ENCODE results near the gene C8G. TPM values are rescaled to one million over a fixed set of nuclear protein-coding genes. Genes with fewer than 3 reads are reported as not detected.

Gene C8G
- not detected in 2 replicates for total RNA-seq

DNA sequence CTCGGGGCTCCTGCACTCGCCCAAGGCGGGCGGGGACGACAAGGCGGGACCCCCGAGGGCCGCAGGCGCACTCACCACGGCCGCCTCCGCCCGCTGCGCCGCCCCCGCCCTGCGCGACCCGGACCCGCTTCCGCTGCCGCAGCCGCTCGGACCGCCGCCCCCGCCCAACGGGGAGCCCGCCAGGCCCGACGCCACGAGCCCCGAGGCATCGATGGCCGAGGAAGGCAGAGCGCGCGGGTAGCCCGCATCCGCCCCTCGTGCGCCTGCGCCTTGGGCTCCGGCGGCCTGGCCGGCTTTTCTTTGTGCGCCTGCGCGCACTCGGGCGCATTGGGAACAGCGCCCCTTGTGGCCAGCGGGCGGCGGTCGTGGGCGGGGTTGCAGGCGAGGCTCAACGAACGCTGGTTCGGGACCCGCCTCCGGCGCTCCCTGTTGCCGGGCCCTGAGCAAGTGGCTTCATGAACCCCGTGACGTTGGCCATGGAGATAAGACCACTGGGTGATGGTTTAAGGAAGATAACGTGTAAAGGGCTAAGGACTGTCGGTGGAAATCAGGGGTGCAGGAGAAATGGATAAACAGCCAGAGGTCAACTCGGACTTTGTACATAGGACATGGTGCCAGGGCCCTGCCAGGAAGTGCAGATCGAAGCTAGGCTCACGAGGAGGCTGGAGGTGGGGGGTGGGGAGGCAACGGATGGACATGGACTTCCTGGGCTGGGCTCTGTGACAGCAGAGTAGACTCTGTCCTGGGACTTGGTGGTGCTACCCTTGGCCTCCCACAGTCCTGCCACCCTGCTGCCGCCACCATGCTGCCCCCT is at the start of gene C8G, which contains the start of gene FBXW5:
Gene C8G (plus strand): TSS at position 725 of the 814 bp plus-strand sequence. CDS start 78 bp downstream, at position 803.
Gene FBXW5 (minus strand): TSS at position 220 of the 814 bp plus-strand sequence. CDS start 655 bp downstream, outside the sequence.

DNA sequence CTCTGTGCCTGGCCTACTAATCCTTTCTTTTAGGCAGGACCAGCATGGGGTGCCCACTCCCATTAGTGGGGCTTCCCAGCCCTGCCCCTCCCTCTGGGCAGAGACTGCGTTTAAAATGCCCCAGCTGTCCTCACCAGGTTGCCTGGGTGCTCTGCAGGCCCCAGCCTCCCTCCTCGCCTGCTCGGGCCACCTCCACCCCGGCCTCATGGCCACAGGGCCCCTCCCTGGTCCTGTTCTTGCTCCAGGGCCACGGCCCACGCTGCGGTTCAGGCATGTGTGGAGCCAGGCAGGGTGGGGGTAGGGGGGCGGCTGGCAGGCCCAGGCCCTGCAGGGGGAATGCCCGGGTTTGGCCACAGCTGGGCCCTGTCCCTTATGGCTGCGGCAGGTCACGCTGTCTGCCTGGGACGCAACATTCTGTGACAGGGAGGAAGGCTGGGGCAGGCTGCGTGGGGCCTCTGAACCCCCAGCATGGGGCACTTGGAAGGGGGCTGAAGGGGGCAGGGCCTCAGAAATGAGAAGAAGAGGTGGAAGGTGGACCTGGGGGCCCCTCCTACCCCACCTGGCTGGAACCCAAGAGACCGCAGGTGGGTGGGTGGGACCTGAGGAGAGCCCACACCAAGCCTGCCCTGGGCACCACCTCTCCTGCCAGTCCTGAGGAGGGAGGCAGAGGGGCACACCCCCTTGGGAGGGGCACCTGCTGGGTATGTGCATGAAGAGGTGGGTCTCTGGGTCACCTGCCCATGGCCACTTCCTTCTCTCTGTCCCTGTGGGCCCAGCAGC is 6.7 kb downstream of the C8G start, which contains the start of gene LCN12:
Gene LCN12 (plus strand): TSS at position 733 of the 780 bp plus-strand sequence. CDS start 55 bp downstream, outside the sequence.

DNA sequence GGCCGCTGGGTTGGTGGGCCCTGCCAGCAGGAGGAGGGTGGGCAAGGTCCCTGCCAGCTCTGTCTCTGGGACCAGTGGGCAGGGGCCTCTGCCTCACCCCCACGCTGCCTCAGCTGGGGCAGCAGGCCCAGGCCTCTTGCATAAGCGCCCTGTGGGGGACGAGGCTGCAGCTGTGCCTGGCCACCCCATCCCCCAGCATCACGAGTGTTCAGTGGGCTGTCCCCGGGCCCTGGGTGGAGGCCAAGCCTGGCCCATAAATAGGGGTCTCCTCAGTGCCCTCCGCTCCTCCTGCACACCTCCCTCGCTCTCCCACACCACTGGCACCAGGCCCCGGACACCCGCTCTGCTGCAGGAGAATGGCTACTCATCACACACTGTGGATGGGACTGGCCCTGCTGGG is 32.2 kb downstream of the C8G start, which contains the start of gene PTGDS:
Gene PTGDS (plus strand): TSS at position 282 of the 400 bp plus-strand sequence. CDS start 75 bp downstream, at position 357.

DNA sequence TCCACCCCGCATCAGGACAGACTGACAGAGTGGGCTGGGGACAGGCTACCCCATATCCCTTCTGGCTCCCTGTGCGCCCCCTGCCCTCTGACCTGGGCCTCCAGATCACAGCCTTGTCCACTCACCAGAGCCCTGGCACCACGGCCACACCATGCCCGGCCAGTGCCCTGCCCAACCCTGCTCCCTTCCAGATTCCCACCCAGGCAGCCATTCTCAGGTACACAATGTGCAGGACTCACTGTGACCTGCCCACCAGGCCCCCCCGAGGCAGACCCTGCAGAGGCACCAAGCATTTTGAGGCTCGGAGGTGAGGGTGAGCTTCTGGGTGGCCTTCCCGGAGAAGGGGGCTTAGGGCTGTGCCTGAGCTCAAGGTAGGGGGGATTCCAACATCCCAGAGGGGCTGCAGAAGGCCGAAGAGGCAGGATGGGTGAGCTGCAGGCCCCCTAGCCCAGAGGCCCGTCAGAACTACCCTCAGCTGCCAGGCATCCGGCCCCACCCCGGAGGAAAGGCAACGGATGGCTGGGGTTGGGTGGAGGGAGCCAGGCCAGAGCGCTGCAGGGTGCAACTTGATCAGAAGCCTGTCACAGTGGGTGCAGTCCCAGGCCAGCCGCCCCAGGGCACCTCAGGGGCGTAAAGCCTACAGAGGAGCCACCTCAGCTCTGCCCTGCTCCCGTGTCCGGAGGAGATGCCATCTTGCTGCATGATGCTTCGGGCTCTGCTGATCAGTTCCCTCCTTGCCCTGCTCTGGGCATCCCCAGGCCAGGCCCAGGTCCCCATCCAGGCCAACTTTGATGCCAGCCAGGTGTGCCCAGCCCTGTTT is 37.4 kb downstream of the C8G start, which contains the start of gene LCNL1:
Gene LCNL1 (plus strand): TSS at position 762 of the 820 bp plus-strand sequence. CDS start 594 bp downstream, outside the sequence.

DNA sequence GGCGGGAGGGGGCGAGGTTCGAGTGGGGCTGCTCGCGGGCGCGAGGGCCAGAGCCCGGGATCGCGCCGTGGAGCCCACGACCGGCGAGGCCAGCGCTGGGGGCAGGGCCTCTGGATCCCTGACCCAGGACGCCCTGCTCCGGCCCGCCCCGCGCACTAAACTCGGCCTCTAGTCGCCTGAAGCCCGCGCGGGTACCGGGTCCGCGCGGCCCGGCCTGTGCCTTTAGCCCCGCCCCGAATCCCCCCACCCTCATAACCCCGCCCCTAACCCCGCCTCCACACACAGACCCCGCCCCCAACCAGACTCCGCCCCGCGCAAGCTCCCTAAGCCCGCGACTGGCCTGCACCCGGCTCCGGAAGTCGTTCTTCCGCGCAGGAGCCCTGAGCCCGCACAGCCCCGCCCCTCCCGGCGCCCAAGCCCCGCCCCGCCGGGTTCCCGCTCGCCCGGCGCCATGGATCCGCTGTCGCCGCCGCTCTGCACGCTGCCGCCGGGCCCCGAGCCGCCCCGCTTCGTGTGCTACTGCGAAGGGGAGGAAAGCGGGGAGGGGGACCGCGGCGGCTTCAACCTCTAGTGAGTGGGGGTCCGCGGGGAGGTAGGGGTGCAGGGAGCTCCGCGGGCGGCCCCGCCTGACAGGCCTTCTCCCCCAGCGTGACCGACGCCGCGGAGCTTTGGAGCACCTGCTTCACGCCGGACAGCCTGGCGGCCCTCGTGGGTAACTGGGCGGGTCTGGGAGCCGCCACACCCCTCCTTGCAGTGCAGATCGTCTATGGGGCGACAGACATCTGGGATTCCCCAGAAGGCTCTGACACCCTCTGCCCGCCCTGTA is 47.2 kb downstream of the C8G start, which contains the start of gene PAXX:
Gene PAXX (plus strand): TSS at position 430 of the 826 bp plus-strand sequence. CDS start 22 bp downstream, at position 452.

Other genes starting within 250 kb of the C8G start
- 1.5 and 2.5 TPM in 2 replicates for gene DIPK1B, start 232.7 kb upstream of the C8G start, total RNA-seq
- not detected in 2 replicates for gene LCN10, start 202.3 kb upstream of the C8G start, total RNA-seq
- not detected in 2 replicates for gene LCN6, start 196.7 kb upstream of the C8G start, total RNA-seq
- gene LCN8, start 187.0 kb upstream of the C8G start, total RNA-seq, result not detected in 2 replicates
- not detected in 2 replicates for gene LCN15, start 180.7 kb upstream of the C8G start, total RNA-seq
- 85.4 and 89.2 TPM in 2 replicates for gene TMEM141, start 153.9 kb upstream of the C8G start, total RNA-seq
- under 0.01 TPM in 1 of 2 replicates, not detected in the other for gene CCDC183, start 148.9 kb upstream of the C8G start, total RNA-seq
- gene RABL6, start 137.3 kb upstream of the C8G start, total RNA-seq, result 85.8 and 89.3 TPM in 2 replicates
- 0.45 and 1.3 TPM in 2 replicates for gene AJM1, start 102.8 kb upstream of the C8G start, total RNA-seq
- gene PHPT1, start 95.8 kb upstream of the C8G start, total RNA-seq, result 119 and 125 TPM in 2 replicates
- gene MAMDC4, start 92.9 kb upstream of the C8G start, total RNA-seq, result 2.5 and 3.0 TPM in 2 replicates
- 491 and 504 TPM in 2 replicates for gene EDF1, start 78.9 kb upstream of the C8G start, total RNA-seq
- 9.1 and 9.4 TPM in 2 replicates for gene TRAF2, start 58.7 kb upstream of the C8G start, total RNA-seq
- gene FBXW5, start 505 bp upstream of the C8G start, total RNA-seq, result 113 and 115 TPM in 2 replicates
- gene LCN12, start 7.0 kb downstream of the C8G start, total RNA-seq, result not detected in 2 replicates
- gene PTGDS, start 32.3 kb downstream of the C8G start, total RNA-seq, result 2.4 TPM in 1 of 2 replicates, not detected in the other
- gene LCNL1, start 37.8 kb downstream of the C8G start, total RNA-seq, result under 0.01 TPM in 1 of 2 replicates, not detected in the other
- gene PAXX, start 47.2 kb downstream of the C8G start, total RNA-seq, result 30.6 and 32.9 TPM in 2 replicates
- 1.3 and 4.0 TPM in 2 replicates for gene CLIC3, start 51.3 kb downstream of the C8G start, total RNA-seq
- 8.5 and 9.4 TPM in 2 replicates for gene ABCA2, start 83.0 kb downstream of the C8G start, total RNA-seq
- gene FUT7, start 86.8 kb downstream of the C8G start, total RNA-seq, result not detected in 2 replicates
- 18.7 and 19.6 TPM in 2 replicates for gene NPDC1, start 100.9 kb downstream of the C8G start, total RNA-seq
- not detected in 2 replicates for gene ENTPD2, start 108.8 kb downstream of the C8G start, total RNA-seq
- 21.9 and 24.2 TPM in 2 replicates for gene SAPCD2, start 125.3 kb downstream of the C8G start, total RNA-seq
- gene UAP1L1, start 132.3 kb downstream of the C8G start, total RNA-seq, result 4.9 and 5.5 TPM in 2 replicates
- gene MAN1B1, start 141.7 kb downstream of the C8G start, total RNA-seq, result 56.0 and 72.4 TPM in 2 replicates
- gene DPP7, start 169.5 kb downstream of the C8G start, total RNA-seq, result 66.6 and 69.7 TPM in 2 replicates
- gene GRIN1, start 193.9 kb downstream of the C8G start, total RNA-seq, result not detected in 2 replicates
- gene LRRC26, start 224.8 kb downstream of the C8G start, total RNA-seq, result not detected in 2 replicates
- not detected in 2 replicates for gene TMEM210, start 226.8 kb downstream of the C8G start, total RNA-seq
- gene ANAPC2, start 243.3 kb downstream of the C8G start, total RNA-seq, result 10.3 and 15.3 TPM in 2 replicates
- 75.8 and 84.9 TPM in 2 replicates for gene SSNA1, start 243.4 kb downstream of the C8G start, total RNA-seq